ENCODE results near the gene KRTAP4-5.
"Not testable (repeated sequence)": the region's sequence is repeated elsewhere in the genome, so short reads cannot be mapped to it uniquely, and the experiment has no call there.

The KRTAP4-5 gene

DNA sequence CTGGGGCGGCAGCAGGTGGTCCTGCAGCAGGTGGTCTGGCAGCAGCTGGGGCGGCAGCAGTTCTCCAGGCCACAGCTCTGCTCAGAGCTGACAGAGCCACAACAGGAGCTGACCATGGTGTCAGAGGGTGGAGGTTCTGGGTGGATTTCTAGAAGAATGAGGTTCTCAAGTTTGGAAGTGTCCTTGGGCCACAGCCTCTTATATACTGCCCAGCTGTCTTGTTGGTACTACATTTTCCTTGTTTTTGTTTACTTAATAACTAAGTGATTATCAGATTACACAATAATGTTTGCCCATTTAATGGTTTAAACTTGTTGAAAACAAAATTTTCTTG lies at the start of gene KRTAP4-5:
Gene KRTAP4-5, minus strand, starts transcription at position 174 of the 334 bp plus-strand sequence. Its CDS starts 58 bp downstream, at position 116.
- no peak for DNase-seq

DNA sequence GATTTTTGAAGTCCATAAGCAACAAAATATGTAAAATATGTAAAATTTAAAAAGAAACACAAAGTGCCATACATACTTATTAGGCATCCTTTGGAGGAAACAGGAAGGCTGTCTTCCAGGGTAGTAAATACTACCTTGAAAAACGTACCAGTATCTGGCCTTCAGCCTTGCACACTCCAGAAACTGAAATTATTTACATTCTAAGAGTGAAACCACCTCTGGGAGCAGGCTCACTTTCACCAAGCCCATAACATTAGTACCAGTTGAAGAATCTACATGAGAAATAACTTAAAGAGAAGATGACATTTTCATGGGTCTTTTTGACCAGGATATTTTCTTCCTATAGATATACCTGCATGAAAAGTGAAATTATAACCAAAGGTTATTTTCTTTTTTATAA lies 46.4 kb upstream of the KRTAP4-5 start:
- no peak for DNase-seq

DNA sequence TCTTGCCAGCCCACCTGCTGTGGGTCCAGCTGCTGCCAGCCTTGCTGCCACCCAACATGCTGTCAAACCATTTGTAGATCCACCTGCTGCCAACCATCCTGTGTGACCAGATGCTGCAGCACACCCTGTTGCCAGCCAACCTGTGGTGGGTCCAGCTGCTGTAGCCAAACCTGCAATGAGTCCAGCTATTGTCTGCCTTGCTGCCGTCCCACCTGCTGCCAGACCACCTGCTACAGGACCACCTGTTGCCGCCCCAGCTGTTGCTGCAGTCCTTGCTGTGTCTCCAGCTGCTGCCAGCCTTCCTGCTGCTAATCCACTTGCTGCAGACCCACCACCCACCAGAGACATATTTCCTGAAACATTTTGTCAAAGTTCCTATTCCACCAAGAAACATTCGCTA lies 40.7 kb upstream of the KRTAP4-5 start:
- no peak for DNase-seq

DNA sequence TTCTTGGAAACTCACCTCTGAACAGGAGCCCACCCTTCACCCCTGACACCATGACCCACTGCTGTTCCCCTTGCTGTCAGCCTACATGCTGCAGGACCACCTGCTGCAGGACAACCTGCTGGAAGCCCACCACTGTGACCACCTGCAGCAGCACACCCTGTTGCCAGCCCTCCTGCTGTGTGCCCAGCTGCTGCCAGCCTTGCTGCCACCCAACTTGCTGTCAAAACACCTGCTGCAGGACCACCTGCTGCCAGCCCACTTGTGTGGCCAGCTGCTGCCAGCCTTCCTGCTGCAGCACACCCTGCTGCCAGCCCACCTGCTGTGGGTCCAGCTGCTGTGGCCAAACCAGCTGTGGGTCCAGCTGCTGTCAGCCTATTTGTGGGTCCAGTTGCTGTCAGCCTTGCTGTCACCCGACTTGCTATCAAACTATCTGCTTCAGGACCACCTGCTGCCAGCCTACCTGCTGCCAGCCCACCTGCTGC lies 40.3 kb upstream of the KRTAP4-5 start, which contains the start of gene KRTAP9-1:
Gene KRTAP9-1, plus strand, starts transcription at position 51 of the 482 bp plus-strand sequence. Its CDS starts 0 bp downstream, at position 51.
- DNase-seq = not testable (repeated sequence)

DNA sequence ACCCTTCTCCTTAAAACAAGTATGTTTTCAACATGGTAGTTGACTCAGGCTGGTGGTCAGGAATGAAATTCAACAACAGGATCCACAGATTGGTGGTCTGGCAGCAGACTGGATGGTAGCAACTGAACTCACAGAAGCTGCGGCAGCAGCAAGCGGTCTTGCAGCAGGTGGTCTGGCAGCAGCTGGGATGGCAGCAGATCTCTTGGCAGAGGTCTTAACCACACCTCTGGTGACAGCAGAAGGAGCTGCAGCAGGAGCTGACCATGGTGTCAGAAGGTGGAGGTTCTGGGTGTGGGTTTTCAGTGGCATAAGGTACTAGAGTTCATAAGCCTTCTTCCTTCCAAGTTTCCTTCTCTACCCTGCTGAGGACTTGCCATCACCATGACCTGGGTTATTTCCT lies 37.2 kb upstream of the KRTAP4-5 start:
- no peak for DNase-seq

DNA sequence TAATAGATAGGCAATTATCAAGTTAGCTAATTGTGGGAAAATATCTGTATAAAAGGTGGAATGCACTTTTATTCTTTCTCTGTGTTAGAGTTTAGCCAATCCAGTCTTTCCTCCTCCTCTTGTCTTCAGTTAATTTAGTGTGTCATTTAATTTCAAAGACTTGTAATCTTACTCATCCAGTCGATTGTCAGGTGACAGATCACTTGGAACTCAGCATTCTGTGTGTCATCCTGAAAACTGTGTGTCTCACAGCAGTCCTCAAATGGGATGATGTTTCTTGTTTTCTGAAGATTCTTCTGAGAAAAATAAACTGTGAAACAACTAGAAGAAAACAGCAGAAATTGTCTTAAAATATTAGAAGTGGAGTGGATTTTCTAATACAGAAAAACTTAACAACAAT lies 35.4 kb upstream of the KRTAP4-5 start:
- no peak for DNase-seq

DNA sequence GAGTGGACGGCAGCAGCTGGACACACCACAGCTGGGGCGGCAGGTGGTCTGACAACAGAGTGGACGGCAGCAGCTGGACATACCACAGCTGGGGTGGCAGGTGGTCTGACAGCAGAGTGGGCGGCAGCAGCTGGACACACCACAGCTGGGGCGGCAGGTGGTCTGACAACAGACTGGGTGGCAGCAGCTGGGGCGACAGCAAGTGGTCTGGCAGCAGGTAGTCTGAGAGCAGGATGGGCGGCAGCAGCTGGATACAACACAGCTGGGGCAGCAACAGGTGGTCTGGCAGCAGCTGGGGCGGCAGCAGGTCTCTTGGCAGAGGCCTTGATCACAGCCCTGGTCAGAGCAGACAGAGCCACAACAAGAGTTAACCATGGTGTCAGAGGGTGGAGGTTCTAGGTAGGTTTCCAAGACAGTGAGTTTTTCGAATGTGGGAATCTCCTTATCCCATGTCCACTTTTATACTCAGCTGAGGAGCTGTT lies 34.9 kb upstream of the KRTAP4-5 start, which contains the start of gene KRTAP4-1:
Gene KRTAP4-1, minus strand, starts transcription at position 432 of the 482 bp plus-strand sequence. Its CDS starts 57 bp downstream, at position 375.
- DNase-seq = no peak

DNA sequence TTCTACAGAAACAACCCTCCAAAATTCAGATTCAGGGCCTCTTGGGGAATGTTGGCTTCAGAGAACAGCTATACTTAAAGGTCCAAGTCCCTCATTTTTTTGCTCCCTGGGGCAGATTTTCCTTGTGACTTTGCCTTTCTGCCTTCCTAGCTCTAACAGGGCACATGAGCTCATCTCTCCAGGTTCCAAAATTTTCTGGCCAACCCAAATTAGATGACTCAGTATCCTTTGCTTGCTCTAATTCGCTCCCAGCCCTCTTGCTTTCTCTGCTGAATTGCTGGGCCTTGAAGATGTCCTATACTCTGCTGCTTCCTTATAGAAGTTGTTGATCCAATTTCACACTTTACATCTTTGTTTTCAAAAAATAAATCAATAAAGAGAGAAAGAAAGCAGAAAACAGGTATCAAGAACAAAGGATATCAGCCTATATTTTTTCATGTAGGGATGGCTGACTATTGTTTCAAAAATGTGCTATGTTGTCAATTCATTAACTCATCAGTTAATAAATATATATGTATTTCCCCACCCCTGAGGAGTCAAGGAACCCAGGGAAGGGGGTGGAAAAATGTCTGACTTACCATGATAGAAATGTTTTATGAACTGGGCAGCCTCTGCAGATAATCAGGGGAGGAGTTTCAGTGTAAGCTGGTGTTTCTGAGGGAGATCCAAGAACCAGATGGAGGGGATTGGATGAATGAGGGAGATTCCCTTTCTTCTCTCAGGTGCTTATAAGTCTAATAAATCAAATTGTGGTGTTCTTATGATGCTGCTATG lies 29.4 kb upstream of the KRTAP4-5 start:
- no peak for DNase-seq

DNA sequence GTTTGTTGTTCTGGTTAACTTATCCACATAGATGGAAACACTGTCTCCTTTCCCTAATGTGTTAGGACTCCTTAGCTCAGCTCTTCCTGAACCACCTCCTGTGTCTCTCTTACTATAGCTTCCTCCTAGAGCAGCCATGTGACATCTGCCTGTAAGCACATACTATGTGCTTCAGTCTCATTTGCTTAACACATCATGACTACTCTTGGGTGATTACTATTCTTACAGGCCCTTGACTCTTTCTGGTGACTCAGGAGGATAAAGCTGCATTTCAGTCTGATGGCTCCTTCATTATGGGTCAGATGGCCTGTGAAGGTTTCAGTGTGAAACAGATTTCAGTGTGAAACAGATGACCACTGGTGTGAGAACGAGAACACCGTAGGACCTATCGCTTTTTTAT lies 28.7 kb upstream of the KRTAP4-5 start:
- DNase-seq = no peak

DNA sequence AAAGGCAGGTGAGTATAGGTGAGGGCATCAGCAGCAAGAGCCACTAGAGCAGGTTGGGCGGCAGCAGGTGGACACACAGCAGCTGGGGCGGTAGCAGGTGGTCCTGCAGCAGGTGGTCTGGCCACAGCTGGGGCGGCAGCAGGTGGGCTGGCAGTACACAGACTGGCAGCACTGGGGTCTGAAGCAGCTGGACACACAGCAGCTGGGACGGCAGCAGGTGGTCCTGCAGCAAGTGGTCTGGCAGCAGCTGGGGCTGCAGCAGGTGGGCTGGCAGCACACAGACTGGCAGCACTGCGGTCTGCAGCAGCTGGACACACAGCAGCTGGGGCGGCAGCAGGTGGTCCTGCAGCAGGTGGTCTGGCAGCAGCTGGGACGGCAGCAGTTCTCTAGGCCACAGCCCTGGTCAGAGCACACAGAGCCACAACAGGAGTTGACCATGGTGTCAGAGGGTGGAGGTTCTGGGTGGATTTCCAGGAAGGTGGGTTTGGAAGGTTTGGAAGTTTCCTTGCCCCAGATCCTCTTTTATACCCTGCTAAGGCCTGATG lies 28.2 kb upstream of the KRTAP4-5 start, which contains the start of gene KRTAP4-2:
Gene KRTAP4-2, minus strand, starts transcription at position 495 of the 545 bp plus-strand sequence. Its CDS starts 57 bp downstream, at position 438.
- DNase-seq = no peak

DNA sequence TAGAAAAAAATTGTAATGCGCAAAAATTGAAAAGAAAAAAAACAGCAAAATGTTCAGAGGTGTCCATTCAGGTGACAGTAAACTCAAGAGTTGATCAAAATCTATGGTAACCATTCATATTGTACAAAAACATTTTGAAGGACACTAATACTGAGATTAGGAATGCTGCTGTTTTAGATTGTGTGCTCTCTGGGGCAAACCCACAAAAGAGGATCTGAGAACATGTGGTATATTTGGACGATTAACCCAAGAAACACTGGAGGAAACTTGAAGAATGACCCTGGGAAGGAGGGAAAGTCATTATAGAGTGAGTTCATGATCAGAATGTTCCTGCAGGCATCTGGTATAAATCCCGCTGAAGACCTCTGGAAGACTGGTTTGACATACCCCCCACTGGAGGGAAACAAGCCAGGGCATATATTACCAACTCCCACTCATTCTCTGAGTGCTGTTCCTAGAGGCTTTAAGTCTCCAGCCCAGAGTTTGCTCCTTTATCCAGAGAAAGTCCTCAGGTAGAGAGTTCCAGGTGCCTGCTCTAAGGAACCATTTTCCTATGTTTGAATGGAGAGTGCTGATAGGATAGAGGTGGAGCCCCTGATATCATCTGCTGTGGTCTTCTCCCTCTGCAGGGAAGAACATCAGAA lies 27.2 kb upstream of the KRTAP4-5 start:
- no peak for DNase-seq

DNA sequence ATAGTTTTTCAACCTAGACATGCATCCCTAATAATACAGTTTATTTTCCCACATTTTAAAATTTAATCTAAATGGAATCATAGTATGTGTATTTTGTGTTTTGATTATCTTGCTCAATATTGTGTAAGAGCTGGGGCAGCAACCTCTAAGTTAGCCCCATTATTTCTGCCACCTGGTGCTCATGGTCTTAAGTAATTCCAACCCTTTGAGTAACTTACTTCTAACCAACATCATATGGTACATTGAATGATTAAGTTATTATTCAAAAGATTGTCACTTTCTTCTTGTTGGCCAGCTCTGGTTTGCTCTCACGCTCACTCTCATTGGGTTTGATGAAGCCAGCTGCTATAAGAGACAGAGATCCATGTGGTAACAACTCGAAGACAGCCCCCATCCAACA lies 22.3 kb upstream of the KRTAP4-5 start:
- DNase-seq = no peak

DNA sequence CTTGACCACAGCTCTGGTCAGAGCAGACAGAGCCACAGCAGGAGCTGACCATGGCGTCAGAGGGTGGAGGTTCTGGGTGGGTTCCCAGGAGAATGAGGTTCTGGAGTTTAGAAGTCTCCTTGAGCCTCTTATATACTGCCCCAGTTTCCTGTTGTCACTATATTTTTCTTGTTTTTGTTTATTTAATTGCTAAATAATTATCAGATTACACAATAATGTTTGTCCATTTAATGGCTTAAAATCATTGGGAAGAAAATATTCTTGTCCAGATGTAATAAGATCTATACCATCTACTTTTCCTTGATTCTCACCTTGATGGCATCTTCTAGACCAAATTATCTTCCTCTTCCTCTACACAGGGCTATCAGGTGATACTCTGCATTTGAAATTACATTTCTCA lies 18.5 kb upstream of the KRTAP4-5 start, which contains the start of gene KRTAP4-3:
Gene KRTAP4-3, minus strand, starts transcription at position 101 of the 400 bp plus-strand sequence. Its CDS starts 49 bp downstream, at position 52.
- no peak for DNase-seq

DNA sequence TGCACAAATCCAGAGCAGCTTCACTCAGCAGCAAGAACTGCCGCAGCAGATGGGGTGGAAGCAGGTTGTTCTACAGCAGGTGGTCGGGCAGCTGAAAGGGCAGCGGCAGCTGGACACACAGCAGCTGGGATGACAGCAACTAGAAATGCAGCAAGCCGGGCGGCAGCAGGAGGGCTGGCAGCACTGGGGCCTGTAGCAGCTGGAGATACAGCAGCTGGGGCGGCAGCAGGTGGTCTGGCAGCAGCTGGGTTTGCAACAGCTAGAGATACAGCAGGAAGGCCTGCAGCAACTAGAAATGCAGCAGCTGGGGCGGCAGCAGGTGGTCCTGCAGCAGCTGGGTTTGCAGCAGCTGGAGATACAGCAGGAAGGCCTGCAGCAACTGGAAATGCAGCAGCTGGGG lies 17.9 kb upstream of the KRTAP4-5 start:
- no peak for DNase-seq

DNA sequence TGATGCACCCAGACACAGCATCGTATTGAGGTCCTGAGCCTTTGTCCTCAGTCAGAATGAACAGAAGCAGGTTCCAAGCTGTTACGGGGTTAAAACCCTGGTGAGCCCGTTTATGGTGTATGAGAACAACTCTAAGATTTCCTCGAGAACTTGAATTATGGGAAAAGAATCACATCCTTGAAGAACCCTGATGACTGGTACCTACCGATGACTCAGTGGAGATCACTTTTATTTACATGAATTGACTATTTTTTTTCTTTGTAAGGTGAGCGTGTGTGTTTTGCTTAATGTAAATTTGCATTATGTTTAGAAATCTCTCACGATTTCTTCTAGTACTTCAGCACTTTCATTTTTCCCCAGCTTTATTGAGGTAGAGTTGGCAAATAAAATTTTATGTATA lies 14.2 kb upstream of the KRTAP4-5 start:
- no peak for DNase-seq

DNA sequence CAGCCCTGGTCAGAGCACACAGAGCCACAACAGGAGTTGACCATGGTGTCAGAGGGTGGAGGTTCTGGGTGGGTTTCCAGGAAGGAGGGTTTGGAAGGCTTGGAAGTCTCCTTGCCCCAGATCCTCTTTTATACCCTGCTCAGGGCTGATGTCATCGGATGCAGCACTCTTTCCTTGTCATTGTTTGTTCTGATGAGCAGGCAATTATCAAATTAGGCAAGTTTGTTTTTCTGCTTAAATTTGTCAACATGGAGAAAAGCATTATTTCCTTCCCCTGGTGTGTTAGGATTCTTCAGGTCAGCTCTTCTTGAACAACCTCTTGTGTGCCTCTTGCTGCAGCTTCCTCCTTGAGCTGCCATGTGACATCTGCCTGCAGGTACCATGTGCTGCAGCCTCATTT lies 11.0 kb upstream of the KRTAP4-5 start, which contains the start of gene KRTAP4-4:
Gene KRTAP4-4, minus strand, starts transcription at position 101 of the 400 bp plus-strand sequence. Its CDS starts 57 bp downstream, at position 44.
- no peak for DNase-seq

DNA sequence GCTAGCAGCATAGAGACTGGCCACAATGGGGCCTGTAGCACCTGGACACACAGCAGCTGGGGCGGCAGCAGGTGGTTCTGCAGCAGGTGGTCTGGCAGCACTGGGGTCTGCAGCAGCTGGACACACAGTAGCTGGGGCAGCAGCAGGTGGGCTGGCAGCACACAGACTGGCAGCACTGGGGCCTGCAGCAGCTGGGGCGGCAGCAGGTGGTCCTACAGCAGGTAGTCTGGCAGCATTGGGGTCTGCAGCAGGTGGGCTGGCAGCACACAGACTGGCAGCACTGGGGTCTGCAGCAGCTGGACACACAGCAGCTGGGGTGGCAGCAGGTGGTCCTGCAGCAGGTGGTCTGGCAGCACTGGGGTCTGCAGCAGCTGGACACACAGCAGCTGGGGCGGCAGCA lies 10.6 kb upstream of the KRTAP4-5 start:
- not testable (repeated sequence) for DNase-seq

DNA sequence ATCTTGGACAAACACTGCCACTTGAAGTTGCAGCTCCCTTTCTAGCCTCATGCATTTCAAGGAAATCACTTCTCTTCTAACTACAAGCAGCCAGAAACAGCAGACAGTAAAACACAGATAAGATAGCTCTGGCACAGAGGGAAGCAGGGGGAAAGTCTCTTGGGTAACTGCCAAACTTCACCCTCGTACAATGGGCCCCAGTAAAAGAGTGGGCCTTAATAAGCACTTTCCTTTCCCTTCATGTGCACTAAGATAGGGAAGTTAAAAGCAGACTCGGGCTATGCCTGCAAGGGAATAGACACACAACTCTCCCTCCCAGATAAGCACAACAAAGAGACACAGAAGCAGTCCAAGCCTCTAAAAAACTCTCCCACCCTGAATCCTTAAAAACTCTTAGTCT lies 4.2 kb upstream of the KRTAP4-5 start:
- no peak for DNase-seq

DNA sequence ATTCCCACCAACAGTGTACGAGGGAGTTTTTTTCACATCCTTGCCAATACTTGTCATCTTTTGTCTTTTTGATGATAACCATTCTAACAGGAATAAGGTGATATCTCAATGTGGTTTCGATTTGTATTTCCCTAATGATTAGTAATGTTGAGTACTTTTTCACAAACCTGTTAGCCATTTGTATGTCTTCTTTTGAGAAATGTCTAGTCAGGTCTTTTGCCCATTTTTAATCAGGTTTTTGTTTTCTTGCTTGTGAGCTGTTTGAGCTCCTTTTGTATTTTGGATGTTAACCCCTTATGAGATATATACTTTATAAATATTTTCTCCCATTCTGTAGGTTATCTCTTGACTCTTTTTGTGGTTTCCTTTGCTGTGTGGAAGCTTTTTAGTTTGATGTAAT lies 1.9 kb upstream of the KRTAP4-5 start:
- DNase-seq = no peak

DNA sequence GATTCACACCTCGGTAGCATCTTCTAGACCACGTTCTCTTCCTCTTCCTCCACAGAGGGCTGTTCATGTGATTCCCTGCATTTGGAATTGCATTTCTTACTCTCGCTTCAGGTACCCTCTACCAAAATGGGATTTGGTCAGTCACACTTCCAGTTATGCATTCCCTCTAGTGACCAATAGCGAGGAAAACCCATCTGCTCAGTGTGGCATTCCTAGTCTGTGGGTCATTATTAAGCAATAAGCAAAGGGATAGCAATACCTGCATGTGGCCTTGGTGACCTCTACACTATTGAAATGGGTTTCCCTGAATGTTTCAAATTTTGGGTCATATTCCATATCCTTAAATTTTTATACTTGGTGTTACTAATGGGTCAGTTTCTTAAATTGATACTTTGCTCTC lies 401 bp upstream of the KRTAP4-5 start:
- no peak for DNase-seq

DNA sequence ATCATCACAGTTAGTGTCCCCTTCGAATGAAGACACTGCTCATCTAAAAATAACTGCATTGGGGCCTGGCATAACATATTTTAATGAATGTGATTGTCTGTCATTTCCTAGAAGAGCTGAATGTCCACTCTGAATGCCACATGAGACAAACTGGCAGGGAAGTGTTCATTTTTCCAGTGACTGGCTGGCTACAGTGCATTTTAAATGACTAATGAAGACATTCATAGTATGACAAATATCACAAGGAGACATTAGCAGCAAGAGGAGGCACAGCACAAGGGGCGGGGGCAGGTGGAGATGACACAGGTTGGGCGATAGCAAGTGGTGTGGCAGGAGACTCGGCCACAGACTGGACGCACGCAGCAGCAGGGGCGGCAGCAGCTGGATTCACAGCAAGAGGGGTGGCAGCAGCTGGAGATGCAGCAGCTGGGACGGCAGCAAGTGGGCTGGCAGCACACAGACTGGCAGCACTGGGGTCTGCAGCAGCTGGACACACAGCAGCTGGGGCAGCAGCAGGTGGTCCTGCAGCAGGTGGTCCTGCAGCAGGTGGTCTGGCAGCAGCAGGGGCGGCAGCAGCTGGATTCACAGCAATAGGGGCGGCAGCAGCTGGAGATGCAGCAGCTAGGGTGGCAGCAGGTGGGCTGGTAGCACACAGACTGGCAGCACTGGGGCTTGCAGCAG lies 514 bp downstream of the KRTAP4-5 start:
- not testable (repeated sequence) for DNase-seq

DNA sequence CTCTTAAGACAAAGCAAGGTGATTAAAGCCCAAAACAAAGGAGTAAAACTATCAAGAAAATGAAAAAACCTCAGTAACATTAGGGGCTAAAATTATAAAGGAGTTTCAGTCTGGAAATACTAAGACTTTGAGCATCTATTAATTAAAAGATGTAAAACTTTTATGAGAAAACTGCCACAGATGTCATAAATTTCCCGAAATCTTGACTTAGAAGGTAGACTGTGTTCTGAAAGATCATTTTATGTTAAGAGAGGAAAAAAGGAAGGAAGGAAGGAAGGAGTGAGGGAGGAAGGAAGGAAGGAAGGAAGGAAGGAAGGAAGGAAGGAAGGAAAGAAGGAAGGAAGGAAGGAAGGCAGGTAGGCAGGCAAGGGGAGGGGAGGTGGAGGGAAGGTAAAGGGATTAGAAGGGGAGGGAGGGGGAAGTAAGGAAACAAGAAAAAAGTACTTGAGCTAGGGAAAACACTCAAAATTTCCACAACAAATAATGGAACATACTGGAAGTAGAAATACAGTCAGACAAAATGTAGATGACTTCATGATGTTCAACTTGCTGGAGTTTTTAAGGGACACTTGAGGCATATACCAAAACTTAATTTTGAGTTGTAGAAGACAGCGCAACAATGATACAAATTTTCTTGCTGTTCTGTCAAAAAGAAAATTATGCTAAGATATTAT lies 2.0 kb downstream of the KRTAP4-5 start:
- DNase-seq = no peak
